GM19023 (cell line): ENCODE results near the gene GLIS1.

Experiments used
- ATAC-seq: cut with Tn5 transposase; IDR thresholded peaks from one replicate; pipeline ENCODE4 v1.9.1; 2021; ENCODE audit warnings: mild to moderate bottlenecking, moderate library complexity; ENCODE audit not compliant: unreplicated experiment

GLIS1 gene

GRCh38 chr1:53552146-53552861 is 186.7 kb downstream of the GLIS1 start:
- ATAC-seq = no peak

GRCh38 chr1:53551428-53551995 is 187.5 kb downstream of the GLIS1 start:
- no peak for ATAC-seq

GRCh38 chr1:53550201-53550741 is 188.7 kb downstream of the GLIS1 start:
- no peak for ATAC-seq

GRCh38 chr1:53549781-53550180 is 189.2 kb downstream of the GLIS1 start:
- ATAC-seq = no peak

- no peak for ATAC-seq
Measured at GRCh38 chr1:53549287-53549686, 189.7 kb downstream of the GLIS1 start.

GRCh38 chr1:53548031-53548491 is 190.9 kb downstream of the GLIS1 start:
- no peak for ATAC-seq

GRCh38 chr1:53547231-53547790 is 191.7 kb downstream of the GLIS1 start:
- ATAC-seq = no peak

GRCh38 chr1:53546409-53547155 is 192.4 kb downstream of the GLIS1 start:
- ATAC-seq = no peak

GRCh38 chr1:53545663-53546408 is 193.1 kb downstream of the GLIS1 start:
- ATAC-seq = no peak

GRCh38 chr1:53544728-53545515 is 194.0 kb downstream of the GLIS1 start:
- ATAC-seq = no peak

- no peak for ATAC-seq
Measured at GRCh38 chr1:53543778-53544695, 194.9 kb downstream of the GLIS1 start.

- no peak for ATAC-seq
Measured at GRCh38 chr1:53543130-53543777, 195.7 kb downstream of the GLIS1 start.

- ATAC-seq = no peak
Measured at GRCh38 chr1:53542551-53542950, 196.4 kb downstream of the GLIS1 start.

GRCh38 chr1:53541761-53542550 is 197.0 kb downstream of the GLIS1 start:
- ATAC-seq = no peak

GRCh38 chr1:53541263-53541625 is 197.7 kb downstream of the GLIS1 start:
- ATAC-seq = no peak

GRCh38 chr1:53540604-53541262 is 198.2 kb downstream of the GLIS1 start:
- no peak for ATAC-seq
